Loucy (cell line): ENCODE results near the gene PFKFB2.

Experiments used
- EZH2phosphoT487 ChIP-seq: fragments of 200-600 bp; IDR thresholded peaks from 2 replicates; pipeline ENCODE4 v1.6.1; 2018; ENCODE audit warnings: antibody characterized with exemption, mild to moderate bottlenecking, moderate library complexity, borderline replicate concordance
- TF ChIP-seq, protein P1 (sequence below): fragments of 200-600 bp; sonication (generic); conservative IDR thresholded peaks from 2 replicates; pipeline ENCODE4 v1.5.1; 2014; ENCODE audit warnings: mild to moderate bottlenecking, antibody characterized with exemption, low read length

GRCh38 chr1:207058878-207059867 is 6.1 kb downstream of the PFKFB2 start:
- no peak for TF ChIP-seq EZH2phosphoT487
- TF ChIP-seq, protein P1, sequence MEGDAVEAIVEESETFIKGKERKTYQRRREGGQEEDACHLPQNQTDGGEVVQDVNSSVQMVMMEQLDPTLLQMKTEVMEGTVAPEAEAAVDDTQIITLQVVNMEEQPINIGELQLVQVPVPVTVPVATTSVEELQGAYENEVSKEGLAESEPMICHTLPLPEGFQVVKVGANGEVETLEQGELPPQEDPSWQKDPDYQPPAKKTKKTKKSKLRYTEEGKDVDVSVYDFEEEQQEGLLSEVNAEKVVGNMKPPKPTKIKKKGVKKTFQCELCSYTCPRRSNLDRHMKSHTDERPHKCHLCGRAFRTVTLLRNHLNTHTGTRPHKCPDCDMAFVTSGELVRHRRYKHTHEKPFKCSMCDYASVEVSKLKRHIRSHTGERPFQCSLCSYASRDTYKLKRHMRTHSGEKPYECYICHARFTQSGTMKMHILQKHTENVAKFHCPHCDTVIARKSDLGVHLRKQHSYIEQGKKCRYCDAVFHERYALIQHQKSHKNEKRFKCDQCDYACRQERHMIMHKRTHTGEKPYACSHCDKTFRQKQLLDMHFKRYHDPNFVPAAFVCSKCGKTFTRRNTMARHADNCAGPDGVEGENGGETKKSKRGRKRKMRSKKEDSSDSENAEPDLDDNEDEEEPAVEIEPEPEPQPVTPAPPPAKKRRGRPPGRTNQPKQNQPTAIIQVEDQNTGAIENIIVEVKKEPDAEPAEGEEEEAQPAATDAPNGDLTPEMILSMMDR: peak; percentile 28; the same call in 1 of the 2 replicates
